Fibroblast of lung (primary cell): Measurements from ENCODE around the gene SLC4A8.

ENCODE experiments used
- EZH2 ChIP-seq: IDR thresholded peaks from 2 replicates; pipeline ENCODE4 v1.5.1; 2012; ENCODE audit warnings: low read length, control low read depth, mild to moderate bottlenecking; ENCODE audit errors: missing control alignments
- TF ChIP-seq, protein P1 (sequence below), 2 donors: IDR thresholded peaks in 1 of 2; conservative IDR thresholded peaks in 1 of 2; 1 replicate in 1 of 2; 2 replicates in 1 of 2; pipeline ENCODE4 v1.5.1; 2011 to 2012; ENCODE audit warnings: low read length in 2 of 2, control low read depth in 1 of 2, inconsistent platforms in 1 of 2, low read depth in 1 of 2, mild to moderate bottlenecking in 1 of 2

DNA sequence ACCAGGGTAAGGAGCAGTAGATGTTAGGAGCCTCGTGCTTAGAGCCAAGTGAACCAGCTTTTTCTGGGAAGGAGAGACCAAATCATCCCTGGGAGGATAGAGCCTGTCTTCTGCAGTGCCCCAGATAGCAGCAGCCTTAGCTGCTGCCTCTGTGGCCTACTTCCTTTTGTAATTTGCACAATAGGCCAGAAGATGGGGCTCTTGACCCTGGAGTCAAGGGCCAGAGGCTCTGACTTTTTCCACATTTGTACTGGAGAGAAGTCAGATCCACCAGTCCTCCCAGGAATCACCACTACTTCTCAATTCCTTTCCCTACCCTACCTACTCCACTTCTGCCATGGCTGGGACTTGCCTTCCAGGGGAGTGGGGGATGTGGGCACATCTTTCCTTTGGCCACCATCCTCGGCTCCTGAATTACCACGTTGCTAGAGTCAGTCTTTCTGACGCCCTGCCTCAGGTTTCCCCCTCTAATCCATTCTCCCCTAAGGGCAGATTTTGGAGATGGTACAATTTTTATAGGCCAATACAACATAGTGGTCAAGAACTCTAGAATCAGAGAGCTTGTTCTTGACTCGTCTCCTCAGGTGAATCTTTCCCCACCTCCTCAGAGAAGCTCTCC, 3.3 kb upstream of the SLC4A8 start:
- TF ChIP-seq, protein P1, sequence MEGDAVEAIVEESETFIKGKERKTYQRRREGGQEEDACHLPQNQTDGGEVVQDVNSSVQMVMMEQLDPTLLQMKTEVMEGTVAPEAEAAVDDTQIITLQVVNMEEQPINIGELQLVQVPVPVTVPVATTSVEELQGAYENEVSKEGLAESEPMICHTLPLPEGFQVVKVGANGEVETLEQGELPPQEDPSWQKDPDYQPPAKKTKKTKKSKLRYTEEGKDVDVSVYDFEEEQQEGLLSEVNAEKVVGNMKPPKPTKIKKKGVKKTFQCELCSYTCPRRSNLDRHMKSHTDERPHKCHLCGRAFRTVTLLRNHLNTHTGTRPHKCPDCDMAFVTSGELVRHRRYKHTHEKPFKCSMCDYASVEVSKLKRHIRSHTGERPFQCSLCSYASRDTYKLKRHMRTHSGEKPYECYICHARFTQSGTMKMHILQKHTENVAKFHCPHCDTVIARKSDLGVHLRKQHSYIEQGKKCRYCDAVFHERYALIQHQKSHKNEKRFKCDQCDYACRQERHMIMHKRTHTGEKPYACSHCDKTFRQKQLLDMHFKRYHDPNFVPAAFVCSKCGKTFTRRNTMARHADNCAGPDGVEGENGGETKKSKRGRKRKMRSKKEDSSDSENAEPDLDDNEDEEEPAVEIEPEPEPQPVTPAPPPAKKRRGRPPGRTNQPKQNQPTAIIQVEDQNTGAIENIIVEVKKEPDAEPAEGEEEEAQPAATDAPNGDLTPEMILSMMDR (conservative IDR thresholded peaks at IDR 0.05 in 1 of 2, IDR thresholded peaks at IDR 0.05 in 1 of 2; ENCODE audit: low read depth in 1 of 2, low read length in 2 of 2): peak; percentile 60 to 62
- TF ChIP-seq EZH2: no peak
